HG02588 (cell line): ENCODE data around the gene CD37.
"Not testable (repeated sequence)": the region's sequence is repeated elsewhere in the genome, so short reads cannot be mapped to it uniquely, and the experiment has no call there.

Experiments used
- ATAC-seq: cut with Tn5 transposase; IDR thresholded peaks from one replicate; pipeline ENCODE4 v1.9.1; 2021; ENCODE audit warnings: mild to moderate bottlenecking, moderate library complexity; ENCODE audit not compliant: unreplicated experiment

CD37 gene

GRCh38 chr19:49328741-49329140, 6.5 kb upstream of the CD37 start:
- ATAC-seq, result no peak

- not testable (repeated sequence) for ATAC-seq
These were observed 4.0 kb upstream of the CD37 start for GRCh38 chr19:49331187-49331586.

GRCh38 chr19:49331616-49332055, 3.6 kb upstream of the CD37 start:
- no peak for ATAC-seq

DNA sequence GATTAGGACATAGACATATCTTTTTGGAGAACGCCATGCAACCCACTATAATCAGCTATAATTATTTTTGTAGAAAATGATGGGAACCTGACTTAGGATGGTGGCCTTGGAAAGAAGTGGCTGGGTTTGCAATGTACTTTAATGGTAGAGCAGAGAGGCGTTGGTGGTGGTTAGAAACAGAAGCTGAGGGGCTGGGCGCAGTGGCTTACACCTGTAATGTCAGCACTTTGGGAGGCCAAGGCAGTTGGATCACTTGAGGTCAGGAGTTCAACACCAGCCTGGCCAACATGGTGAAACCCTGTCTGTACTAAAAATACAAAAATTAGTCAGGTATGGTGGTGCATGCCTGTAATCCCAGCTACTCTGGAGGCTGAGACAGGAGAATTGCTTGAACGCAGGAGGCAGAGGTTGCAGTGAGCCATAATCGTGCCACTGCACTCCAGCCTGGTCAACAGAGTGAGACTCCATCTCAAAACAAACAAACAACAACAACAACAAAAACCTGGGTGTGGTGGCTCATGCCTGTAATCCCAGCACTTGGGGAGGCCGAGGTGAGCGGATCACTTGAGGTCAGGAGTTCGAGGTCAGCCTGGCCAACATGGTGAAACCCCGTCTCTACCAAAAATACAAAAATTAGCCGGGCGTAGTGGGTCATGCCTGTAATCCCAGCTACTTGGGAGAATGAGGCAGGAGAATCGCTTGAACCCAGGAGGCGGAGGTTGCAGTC, 2.4 kb upstream of the CD37 start:
- not testable (repeated sequence) for ATAC-seq

DNA sequence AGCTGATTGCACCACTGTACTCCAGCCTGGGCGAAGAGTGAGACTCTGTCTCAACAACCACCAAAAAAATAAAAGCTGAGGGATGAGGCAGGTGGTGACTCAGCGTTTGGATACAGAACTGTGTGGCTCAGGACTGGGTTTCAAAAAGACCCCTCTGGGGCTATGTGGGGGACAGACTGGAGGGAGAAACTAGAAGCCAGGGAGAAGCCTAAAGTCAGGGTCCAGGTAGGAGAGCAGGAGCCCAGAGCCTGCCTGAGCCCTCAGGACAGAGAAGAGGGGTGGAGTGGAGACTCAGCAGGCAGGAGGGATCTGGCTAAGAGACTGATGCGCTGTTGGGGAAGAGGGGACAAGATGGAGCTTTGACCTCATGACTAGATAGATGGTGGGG, 1.8 kb upstream of the CD37 start:
- no peak for ATAC-seq

DNA sequence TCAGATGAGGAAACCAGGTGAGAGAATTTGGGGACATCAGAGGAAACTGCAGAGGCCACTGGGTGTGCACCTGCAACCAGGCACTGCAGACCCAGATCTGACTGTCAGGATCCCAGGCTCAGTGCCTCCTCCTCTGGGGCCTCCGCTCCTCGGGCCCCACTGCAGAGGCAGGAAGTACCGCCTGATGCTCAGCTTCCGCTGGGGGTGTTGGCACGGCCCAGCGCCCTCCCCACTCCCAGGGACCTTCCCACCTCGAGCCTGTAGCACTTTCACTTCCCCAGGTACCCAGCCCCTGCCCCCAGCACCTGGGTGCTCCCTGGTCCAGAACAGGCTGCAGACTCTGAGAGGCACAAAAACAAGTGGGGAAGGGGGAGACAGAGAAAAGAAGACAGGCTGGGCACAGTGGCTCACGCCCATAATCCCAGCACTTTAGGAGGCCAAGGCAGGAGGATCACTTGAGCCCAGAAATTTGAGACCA, 1.4 kb upstream of the CD37 start:
- peak; percentile 47 for ATAC-seq

DNA sequence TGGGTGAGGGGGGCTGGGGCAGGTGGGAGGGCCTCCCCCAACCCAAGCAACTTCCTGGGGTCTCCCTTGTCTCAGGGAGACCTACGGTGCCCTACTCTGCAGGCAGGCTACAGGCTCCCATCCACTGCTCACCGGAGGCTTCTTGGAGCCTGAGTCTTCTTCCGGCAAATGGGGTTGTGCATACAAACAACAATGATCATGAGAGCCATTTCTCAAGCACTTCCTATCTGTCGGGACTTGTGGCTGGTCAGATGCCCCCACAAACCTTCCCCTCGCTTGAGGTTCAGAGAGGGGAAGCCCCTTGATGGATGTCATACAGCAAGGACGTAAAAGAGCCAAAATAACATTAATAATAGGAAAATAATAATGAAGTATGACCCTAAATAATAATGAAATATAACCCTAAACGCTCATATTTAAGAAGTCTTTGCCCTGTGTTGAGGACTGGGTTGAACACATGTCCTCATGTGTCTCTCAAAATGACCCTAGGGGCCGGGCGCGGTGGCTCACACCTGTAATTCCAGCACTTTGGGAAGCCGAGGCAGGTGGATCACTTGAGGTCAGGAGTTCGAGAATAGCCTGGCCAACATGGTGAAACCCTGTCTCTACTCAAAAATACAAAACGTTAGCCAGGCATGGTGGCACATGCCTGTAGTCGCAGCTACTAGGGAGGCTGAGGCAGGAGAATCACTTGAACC, 727 bp downstream of the CD37 start:
- ATAC-seq, result no peak

DNA sequence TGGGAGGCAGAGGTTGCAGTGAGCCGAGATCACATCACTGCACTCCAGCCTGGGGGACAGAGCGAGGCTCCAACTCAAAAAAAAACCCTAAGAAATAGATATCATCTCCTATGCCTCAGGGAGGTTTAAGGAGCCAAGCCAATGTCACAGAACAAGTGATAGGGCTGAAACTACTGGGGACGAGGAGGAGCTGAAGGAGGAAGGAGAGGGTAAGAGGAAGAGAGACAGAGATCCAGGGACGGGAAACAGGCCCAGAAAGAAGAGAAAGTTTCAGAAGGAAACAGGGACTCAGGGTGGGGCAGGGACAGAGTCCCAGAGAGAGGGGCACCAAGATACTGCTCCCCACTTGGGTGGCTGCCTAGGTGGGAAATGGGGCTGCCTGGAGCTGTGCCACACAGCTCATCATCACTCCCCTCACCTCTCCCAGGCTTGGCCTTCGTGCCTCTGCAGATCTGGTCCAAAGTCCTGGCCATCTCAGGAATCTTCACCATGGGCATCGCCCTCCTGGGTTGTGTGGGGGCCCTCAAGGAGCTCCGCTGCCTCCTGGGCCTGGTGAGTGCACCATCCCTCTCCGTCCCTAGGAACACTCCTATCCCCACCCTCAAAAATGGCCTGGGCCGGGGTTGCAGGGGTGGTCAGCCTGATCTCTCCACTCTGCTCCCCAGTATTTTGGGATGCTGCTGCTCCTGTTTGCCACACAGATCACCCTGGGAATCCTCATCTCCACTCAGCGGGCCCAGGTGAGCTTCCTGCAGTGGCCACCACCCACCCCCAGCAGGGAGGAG, 1.5 kb downstream of the CD37 start:
- ATAC-seq, result no peak

- no peak for ATAC-seq
These were observed 2.2 kb downstream of the CD37 start for GRCh38 chr19:49337267-49338022.

GRCh38 chr19:49338023-49338677, 2.9 kb downstream of the CD37 start:
- no peak for ATAC-seq

GRCh38 chr19:49338691-49339300, 3.6 kb downstream of the CD37 start:
- no peak for ATAC-seq

DNA sequence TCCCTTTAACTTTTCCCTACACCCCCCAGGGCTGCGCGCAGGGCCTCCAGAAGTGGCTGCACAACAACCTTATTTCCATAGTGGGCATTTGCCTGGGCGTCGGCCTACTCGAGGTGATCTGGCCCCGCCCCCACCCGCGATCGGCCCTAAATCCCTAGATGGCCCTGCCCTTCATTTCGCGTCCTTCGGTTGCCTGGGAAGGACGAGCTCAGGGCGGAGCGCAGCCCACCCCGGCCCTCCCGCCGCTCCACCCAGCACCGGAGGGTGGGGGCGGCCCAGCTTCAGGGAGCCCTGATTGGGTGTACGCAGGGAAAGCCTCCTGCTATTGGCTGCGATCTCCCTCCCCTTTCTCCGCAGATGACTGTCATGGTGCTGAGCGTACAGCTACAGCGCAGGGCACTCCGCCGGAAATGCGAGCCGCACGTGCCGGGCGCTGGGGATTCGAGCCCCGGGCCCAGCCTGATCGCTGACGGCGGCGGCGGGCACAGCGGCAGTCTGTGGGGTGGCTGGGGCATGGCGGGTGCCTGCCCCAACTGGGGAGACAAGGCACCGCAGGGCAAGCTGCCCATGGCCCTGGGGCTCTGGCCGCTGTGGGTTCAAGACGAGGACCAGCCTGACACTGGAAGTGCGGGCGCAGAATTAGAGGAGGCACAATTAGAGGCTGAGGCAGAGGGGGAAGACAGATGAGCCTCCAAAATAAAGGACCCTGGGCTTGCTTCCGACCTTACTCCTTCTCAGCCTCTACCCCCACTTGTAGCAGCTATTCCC, 4.3 kb downstream of the CD37 start:
- ATAC-seq, result no peak

GRCh38 chr19:49340069-49340864, 5.1 kb downstream of the CD37 start:
- ATAC-seq, result peak; percentile 52

- ATAC-seq, result no peak
These were observed 5.9 kb downstream of the CD37 start for GRCh38 chr19:49340865-49341718.

GRCh38 chr19:49342291-49342721, 7.1 kb downstream of the CD37 start:
- ATAC-seq, result no peak

DNA sequence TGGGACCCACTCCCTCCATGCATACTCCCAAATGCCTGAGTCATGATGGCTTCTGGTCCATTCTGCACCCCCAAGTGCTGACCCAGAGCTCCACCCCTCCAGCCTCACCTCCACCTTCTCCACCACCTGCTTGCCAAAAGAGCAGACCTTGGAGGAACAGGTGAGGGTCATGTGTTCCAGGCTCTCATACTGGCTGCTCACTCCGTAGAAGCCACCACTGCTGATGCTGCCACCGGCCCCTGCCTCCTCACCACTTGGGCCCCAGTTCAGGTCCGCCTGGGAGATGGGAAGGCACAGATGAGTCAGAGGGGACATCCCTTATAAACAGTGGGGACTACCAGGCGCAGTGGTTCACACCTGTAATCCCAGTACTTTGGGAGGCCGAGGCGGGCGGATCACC, 7.9 kb downstream of the CD37 start:
- ATAC-seq, result no peak
